Transverse colon (tissue), 4 donors: ENCODE results near the gene PPM1N.

Source experiments
- CTCF ChIP-seq, 5 experiments: fragments of 200-600 bp in 3 of 5; fragments of 450-650 bp in 2 of 5; sonication (generic) in 3 of 5; IDR thresholded peaks; 1 replicate in 2 of 5; 2 replicates in 3 of 5; pipeline ENCODE4 v1.5.1; 2016 to 2017; ENCODE audit warnings: antibody characterized with exemption in 5 of 5, inconsistent platforms in 3 of 5, mild to moderate bottlenecking in 2 of 5, moderate library complexity in 1 of 5
- EP300 ChIP-seq: sonication (generic); formaldehyde crosslinking; IDR thresholded peaks from one replicate; pipeline ENCODE4 v1.6.1; 2017; ENCODE audit warnings: antibody characterized with exemption, low read depth
- POLR2A ChIP-seq: fragments of 450-650 bp; IDR thresholded peaks from one replicate; pipeline ENCODE4 v1.6.1; 2016; ENCODE audit warnings: antibody characterized with exemption, mild to moderate bottlenecking, moderate library complexity
- POLR2AphosphoS5 ChIP-seq, 3 donors: sonication (generic); formaldehyde crosslinking; IDR thresholded peaks; one replicate each; pipeline ENCODE4 v1.6.1; 2016; ENCODE audit warnings: antibody characterized with exemption in 3 of 3

- TF ChIP-seq CTCF (IDR thresholded peaks at IDR 0.05) (no peak), POLR2AphosphoS5 (IDR thresholded peaks at IDR 0.05) (no peak), EP300 (no peak), POLR2A (no peak)
Measured at GRCh38 chr19:45471931-45472562, 26.2 kb upstream of the PPM1N start.
